ENCODE measurements around the gene MUC12. TPM values are rescaled to one million over a fixed set of nuclear protein-coding genes. Genes with fewer than 3 reads are reported as not detected.
"Not testable (repeated sequence)": the region's sequence is repeated elsewhere in the genome, so short reads cannot be mapped to it uniquely, and the experiment has no call there.

The MUC12 gene
- total RNA-seq, 1 experiment from 2014 or later: 11.5 TPM

DNA sequence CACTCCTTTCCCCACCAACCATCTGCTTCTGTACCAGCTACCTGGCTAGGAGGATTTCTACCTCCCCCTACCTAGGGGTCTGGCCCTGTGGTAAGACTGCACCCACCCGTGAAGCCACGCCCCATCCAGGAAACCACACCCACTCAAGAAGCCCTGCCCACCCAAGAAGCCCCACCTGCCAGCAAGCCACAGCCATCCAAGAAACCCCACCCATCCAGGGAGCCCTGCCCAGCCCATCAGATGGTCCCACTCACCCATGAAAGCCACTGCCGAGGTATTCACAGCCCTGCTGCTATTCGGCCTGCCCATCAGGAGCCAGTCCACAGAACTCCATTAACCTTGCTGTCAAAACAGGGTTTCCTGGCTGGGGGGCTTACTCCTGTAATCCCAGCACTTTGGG is 35.6 kb upstream of the MUC12 start:
- Histone ChIP-seq H4K20me1 (ENCODE audit: control insufficient read depth, insufficient read depth, insufficient read length) (no peaks in the 10 kb centered on the region), H2AK5ac (ENCODE audit: insufficient read length, low read length) (no peak overlapping the region), H2BK120ac (ENCODE audit: low read depth, low read length, poor library complexity, severe bottlenecking) (no peak overlapping the region), H3K27ac (ENCODE audit: insufficient read length, low read depth, low read length) (no peak overlapping the region), H2BK5ac (ENCODE audit: insufficient read length, low read length) (no peak overlapping the region), H2BK12ac (ENCODE audit: insufficient read length, low read depth, low read length) (no peak overlapping the region), H2BK20ac (ENCODE audit: low read depth, low read length, poor library complexity, severe bottlenecking) (no peak overlapping the region), H3K4ac (ENCODE audit: low read depth, low read length) (no peak overlapping the region; the same call in 1 of the 2 replicates), H3K9ac (ENCODE audit: extremely low read depth, insufficient read length, low read length) (no peak overlapping the region), H2AFZ (ENCODE audit: low read length) (no peak overlapping the region), H3K4me1 (ENCODE audit: insufficient read depth, low read length) (peaks cover 3% of the 10 kb centered on the region; the same call in 1 of the 2 replicates), H4K91ac (ENCODE audit: insufficient read length, low read depth, low read length) (no peak overlapping the region), H3K79me1 (ENCODE audit: insufficient read depth, low read depth, low read length, poor library complexity, severe bottlenecking) (no peaks in the 10 kb centered on the region), H3K23ac (ENCODE audit: insufficient read length, low read depth, low read length) (no peak overlapping the region), H2BK15ac (ENCODE audit: low read depth, low read length) (no peak overlapping the region), H4K8ac (replicated peaks; ENCODE audit: insufficient read length, low read depth, low read length) (no peak overlapping the region), H3K23me2 (ENCODE audit: insufficient read length, low read depth, low read length, poor library complexity, severe bottlenecking) (peaks cover 2% of the 10 kb centered on the region), H3K4me2 (ENCODE audit: insufficient read depth, insufficient read length, low read length) (no peak overlapping the region), H3K56ac (ENCODE audit: insufficient read length, low read depth, low read length) (no peak overlapping the region), H3K79me2 (ENCODE audit: insufficient read depth, low read length) (no peaks in the 10 kb centered on the region), H3K18ac (ENCODE audit: insufficient read length, low read depth, low read length) (no peak overlapping the region), H3K27me3 (ENCODE audit: insufficient read depth, low read length) (no peaks in the 10 kb centered on the region), H4K5ac (ENCODE audit: insufficient read length, low read depth, low read length) (no peak overlapping the region), H3K14ac (ENCODE audit: insufficient read depth, low read length) (no peak overlapping the region), H3T11ph (ENCODE audit: low read length) (no peak overlapping the region), H3K9me3 (ENCODE audit: control insufficient read depth, low read depth, low read length) (no peaks in the 10 kb centered on the region)
- Mint-ChIP-seq H3K27ac (0 out of 7 replicates have a peak overlapping the region, but pooled peaks of 1 of the 3 experiments have one; percentile 44), H3K9me3 (peaks cover 32 to 37% of the 10 kb centered on the region in 2 experiments), H3K4me1 (peaks cover 17 to 19% of the 10 kb centered on the region in 2 experiments), H3K4me3 (peak overlapping the region in 1 of 2 experiments; percentile 14; a peak in 2 of 5 replicates), H3K36me3 (ENCODE audit: insufficient read depth in 1 of 3, low read depth in 3 of 3) (peaks cover 15 to 21% (median 16%) of the 10 kb centered on the region in 3 experiments), H3K27me3 (ENCODE audit: low read depth) (no peaks in the 10 kb centered on the region)
- DNase-seq: peak; percentile 77
- no CpG with 5 or more reads among the region's 4 CpGs for WGBS (ENCODE audit: extremely low coverage, insufficient read length, low lambda C conversion rate)
- no peak for TF ChIP-seq CTCF (conservative IDR thresholded peaks at IDR 0.05)

GRCh38 chr7:100935381-100935780 is 34.0 kb upstream of the MUC12 start:
- H4K20me1 ChIP-seq (ENCODE audit: control insufficient read depth, insufficient read depth, insufficient read length); H3K27me3 ChIP-seq (ENCODE audit: insufficient read depth, low read length); H3K27ac Mint-ChIP-seq; H3K23me2 ChIP-seq (ENCODE audit: insufficient read length, low read depth, low read length, poor library complexity, severe bottlenecking); H4K8ac ChIP-seq (replicated peaks; ENCODE audit: insufficient read length, low read depth, low read length); H3K4me1 Mint-ChIP-seq; H2BK5ac ChIP-seq (ENCODE audit: insufficient read length, low read length); H3K27ac ChIP-seq (ENCODE audit: insufficient read length, low read depth, low read length); H2BK20ac ChIP-seq (ENCODE audit: low read depth, low read length, poor library complexity, severe bottlenecking); DNase-seq; H3K9ac ChIP-seq (ENCODE audit: extremely low read depth, insufficient read length, low read length); H3K56ac ChIP-seq (ENCODE audit: insufficient read length, low read depth, low read length); H3K79me1 ChIP-seq (ENCODE audit: insufficient read depth, low read depth, low read length, poor library complexity, severe bottlenecking); H3K18ac ChIP-seq (ENCODE audit: insufficient read length, low read depth, low read length); H3T11ph ChIP-seq (ENCODE audit: low read length); H3K23ac ChIP-seq (ENCODE audit: insufficient read length, low read depth, low read length); H3K27me3 Mint-ChIP-seq (ENCODE audit: low read depth); H3K4me2 ChIP-seq (ENCODE audit: insufficient read depth, insufficient read length, low read length); H2AK5ac ChIP-seq (ENCODE audit: insufficient read length, low read length); H3K14ac ChIP-seq (ENCODE audit: insufficient read depth, low read length); H3K4ac ChIP-seq (ENCODE audit: low read depth, low read length); H2BK120ac ChIP-seq (ENCODE audit: low read depth, low read length, poor library complexity, severe bottlenecking); H3K9me3 ChIP-seq (ENCODE audit: control insufficient read depth, low read depth, low read length); H3K4me1 ChIP-seq (ENCODE audit: insufficient read depth, low read length); H4K91ac ChIP-seq (ENCODE audit: insufficient read length, low read depth, low read length); H2BK12ac ChIP-seq (ENCODE audit: insufficient read length, low read depth, low read length); H2BK15ac ChIP-seq (ENCODE audit: low read depth, low read length); H2AFZ ChIP-seq (ENCODE audit: low read length); H3K4me3 Mint-ChIP-seq; H4K5ac ChIP-seq (ENCODE audit: insufficient read length, low read depth, low read length); H3K79me2 ChIP-seq (ENCODE audit: insufficient read depth, low read length): not testable (repeated sequence)
- no CpG with 5 or more reads among the region's 2 CpGs for WGBS (ENCODE audit: extremely low coverage, insufficient read length, low lambda C conversion rate)
- peaks cover 16 to 26% (median 20%) of the 10 kb centered on the region in 3 experiments for H3K36me3 Mint-ChIP-seq (ENCODE audit: insufficient read depth in 1 of 3, low read depth in 3 of 3)
- peaks cover 38 to 47% of the 10 kb centered on the region in 2 experiments for H3K9me3 Mint-ChIP-seq

All from H9 (cell line).